Putamen (tissue), 1 donor: ENCODE measurements around the gene DNALI1.

ENCODE experiments used
- DNase-seq: peaks from one replicate; pipeline ENCODE4 v3.0.0-alpha.2; 2016; ENCODE audit warnings: low spot score

Gene DNALI1

DNA sequence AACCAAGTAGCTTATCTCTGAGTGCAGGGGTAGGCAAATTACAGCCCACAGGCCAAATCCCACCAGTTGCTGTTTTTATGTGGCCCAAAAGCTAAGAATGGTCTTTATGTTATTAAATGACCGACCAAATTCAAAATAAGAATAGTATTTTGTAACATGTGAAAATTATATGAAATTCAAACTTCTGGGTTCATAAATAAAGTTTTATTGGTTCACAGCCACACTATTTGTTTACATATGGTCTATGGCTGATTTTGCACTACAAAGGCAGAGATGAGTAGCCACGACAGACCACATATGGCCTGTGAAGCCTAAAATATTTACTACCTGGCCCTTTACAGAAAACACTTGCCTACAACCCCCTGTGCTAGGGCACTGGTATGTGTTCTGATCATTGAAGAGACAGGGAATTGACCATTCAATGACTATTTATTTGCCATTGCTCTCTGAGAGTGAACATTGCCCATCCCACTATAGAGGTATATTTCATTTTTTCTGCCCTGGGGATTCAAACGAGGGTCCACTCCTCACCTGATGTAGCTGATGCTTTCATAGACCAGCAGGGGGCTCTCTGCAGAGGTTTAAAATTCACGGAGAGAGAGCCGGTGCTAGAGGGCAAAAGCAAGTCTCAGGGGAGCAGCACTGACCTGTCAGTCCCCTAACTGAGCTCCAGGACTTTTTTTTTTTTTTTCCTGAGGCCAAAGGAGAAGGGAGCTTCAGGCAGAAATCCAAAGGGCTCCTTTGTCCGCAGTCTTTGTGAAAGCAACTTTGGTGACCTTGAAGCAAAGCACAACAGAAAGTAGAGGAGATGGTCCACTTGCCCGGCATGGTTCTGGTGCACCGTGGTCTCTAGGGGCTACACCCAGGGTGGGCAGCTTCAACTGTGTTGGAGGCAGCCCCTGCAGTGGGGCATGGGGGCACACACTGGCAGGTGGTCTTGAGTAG, 46.3 kb downstream of the DNALI1 start:
- DNase-seq: no peak

- no peak for DNase-seq
These were observed 48.4 kb downstream of the DNALI1 start for GRCh38 chr1:37605061-37605650.

GRCh38 chr1:37605806-37606474, 49.2 kb downstream of the DNALI1 start:
- DNase-seq: no peak

GRCh38 chr1:37606481-37607263, 49.9 kb downstream of the DNALI1 start:
- no peak for DNase-seq

DNA sequence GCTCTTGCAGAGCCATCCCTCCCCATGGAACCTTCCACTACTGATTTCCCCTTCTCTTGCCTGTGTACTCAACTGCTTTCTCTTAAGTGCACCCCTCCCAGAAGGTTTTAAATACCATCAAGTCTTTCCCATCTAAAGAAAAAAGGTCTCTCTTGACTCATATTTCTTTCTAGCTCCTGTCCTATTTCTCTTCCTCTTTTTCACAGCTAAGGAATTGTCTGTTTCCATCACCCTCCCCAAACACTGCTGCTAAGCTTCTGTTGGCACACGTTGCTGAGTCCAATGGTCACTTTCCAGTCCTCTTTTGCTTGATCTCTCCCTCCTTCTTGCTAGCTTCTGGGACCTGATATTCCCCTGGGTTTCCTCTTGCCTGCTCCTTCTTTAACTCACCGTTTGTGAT, 52.3 kb downstream of the DNALI1 start:
- DNase-seq: no peak

DNA sequence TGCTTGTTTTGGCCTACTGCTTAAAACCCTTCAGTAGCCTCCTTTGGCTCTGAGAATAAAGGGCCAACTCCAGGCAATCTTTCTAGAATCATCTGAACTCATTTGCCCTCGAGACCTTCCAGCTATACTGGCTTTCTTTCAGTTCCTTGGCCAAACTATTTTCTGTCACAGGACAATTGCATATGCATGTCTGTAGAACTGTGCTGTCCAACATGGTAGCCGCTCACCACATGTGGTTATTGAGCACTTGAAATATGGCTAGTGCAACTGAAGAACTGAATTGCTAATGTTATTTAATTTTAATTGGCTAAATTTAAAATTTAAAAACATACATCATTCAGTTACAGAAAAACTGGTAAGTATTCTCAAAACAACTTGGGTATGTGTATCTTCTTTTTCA, 53.3 kb downstream of the DNALI1 start:
- no peak for DNase-seq

GRCh38 chr1:37612186-37612585, 55.4 kb downstream of the DNALI1 start:
- DNase-seq: no peak

DNA sequence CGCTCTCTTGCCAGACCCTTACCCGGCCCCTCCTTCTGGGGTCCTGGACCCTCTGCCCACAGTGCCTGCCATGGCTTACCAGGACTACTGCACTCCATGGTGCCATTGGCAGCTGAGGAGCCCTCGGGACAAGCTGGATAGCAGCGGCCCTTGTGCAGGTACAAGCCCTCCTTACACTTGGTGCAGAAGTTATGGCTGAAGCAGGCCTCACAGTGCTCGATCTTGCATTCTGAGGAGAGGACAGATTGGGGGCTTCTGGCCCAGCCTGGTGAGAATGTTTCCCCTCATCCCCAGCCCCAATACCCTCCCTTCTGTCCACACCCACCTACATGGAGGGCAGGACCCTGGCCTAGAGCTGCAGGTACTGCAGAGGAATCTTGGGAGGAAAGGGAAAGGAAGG, 57.4 kb downstream of the DNALI1 start:
- DNase-seq: no peak

GRCh38 chr1:37616330-37616729, 59.6 kb downstream of the DNALI1 start:
- DNase-seq: no peak
